GM21423 (cell line): ENCODE results near the gene RTF1.
A peak's percentile ranks its signal among the peaks of the same experiment; 100 is the strongest.

Experiments used
- ATAC-seq: cut with Tn5 transposase; IDR thresholded peaks from one replicate; pipeline ENCODE4 v1.9.1; 2021; ENCODE audit warnings: mild to moderate bottlenecking, moderate library complexity; ENCODE audit not compliant: unreplicated experiment

RTF1 gene

GRCh38 chr15:41484937-41485625 lies 68.2 kb downstream of the RTF1 start:
- no peak for ATAC-seq

GRCh38 chr15:41486286-41486685 lies 69.4 kb downstream of the RTF1 start:
- ATAC-seq, result no peak

GRCh38 chr15:41487381-41487780 lies 70.5 kb downstream of the RTF1 start:
- ATAC-seq, result no peak

GRCh38 chr15:41487802-41488201 lies 70.9 kb downstream of the RTF1 start:
- ATAC-seq, result no peak

GRCh38 chr15:41489641-41490040 lies 72.7 kb downstream of the RTF1 start:
- no peak for ATAC-seq

GRCh38 chr15:41490355-41490754 lies 73.5 kb downstream of the RTF1 start:
- no peak for ATAC-seq

- no peak for ATAC-seq
Observed at GRCh38 chr15:41491889-41492288, 75.0 kb downstream of the RTF1 start.

GRCh38 chr15:41492597-41493204 lies 75.8 kb downstream of the RTF1 start:
- ATAC-seq, result no peak

GRCh38 chr15:41493205-41493901 lies 76.5 kb downstream of the RTF1 start, which contains the start of gene ITPKA:
ITPKA (plus strand) TSS chr15:41493874; CDS start chr15:41493928, 54 bp downstream.
- peak; percentile 66 for ATAC-seq

- ATAC-seq, result no peak
Observed at GRCh38 chr15:41493902-41494189, 77.0 kb downstream of the RTF1 start.

GRCh38 chr15:41494190-41494921 lies 77.5 kb downstream of the RTF1 start:
- ATAC-seq, result peak; percentile 14

GRCh38 chr15:41494922-41495735 lies 78.2 kb downstream of the RTF1 start:
- ATAC-seq, result no peak

GRCh38 chr15:41495736-41496599 lies 79.1 kb downstream of the RTF1 start:
- ATAC-seq, result no peak

- no peak for ATAC-seq
Observed at GRCh38 chr15:41498657-41499056, 81.8 kb downstream of the RTF1 start.

- no peak for ATAC-seq
Observed at GRCh38 chr15:41499109-41499851, 82.4 kb downstream of the RTF1 start.

GRCh38 chr15:41501191-41501917 lies 84.5 kb downstream of the RTF1 start:
- ATAC-seq, result no peak

- no peak for ATAC-seq
Observed at GRCh38 chr15:41501931-41502794, 85.3 kb downstream of the RTF1 start.
